ENCODE data around the gene PRKAR1B. TPM values are rescaled to one million over a fixed set of nuclear protein-coding genes. Genes with fewer than 3 reads are reported as not detected.

The PRKAR1B gene
- total RNA-seq, 1 experiment from 2014 or later, result 51.7 TPM

GRCh38 chr7:673681-674453, 53.2 kb downstream of the PRKAR1B start:
- no peaks in the 10 kb centered on the region for H3K27me3 ChIP-seq (ENCODE audit: insufficient read depth, low read depth)
- intact Hi-C loops (cut with micrococcal nuclease; ENCODE audit: unreplicated experiment), result no loop called here
- peak in 1 of 2 experiments; percentile 31 for DNase-seq
- ChIA-PET POLR2A (ENCODE audit: unreplicated experiment) (no interaction called here), CTCF (no interaction called here)
- no peaks in the 10 kb centered on the region for H3K79me2 ChIP-seq (ENCODE audit: low read depth)
- H3K27ac ChIP-seq, result no peak overlapping the region
- no peak overlapping the region for H3K4me2 ChIP-seq
- no peaks in the 10 kb centered on the region for H3K4me1 ChIP-seq (replicated peaks; ENCODE audit: insufficient read depth)
- no peaks in the 10 kb centered on the region for H3K9me3 ChIP-seq (ENCODE audit: insufficient read depth, low read depth)
- no peaks in the 10 kb centered on the region; the same call in 1 of the 2 replicates for H3F3A ChIP-seq (ENCODE audit: insufficient read depth, low read depth)
- H2AFZ ChIP-seq, result no peak overlapping the region
- no peak for TF ChIP-seq EZH2 (IDR thresholded peaks at IDR 0.05; ENCODE audit: low read depth)
- no peak for TF ChIP-seq CTCF (conservative IDR thresholded peaks at IDR 0.05)
- peaks cover 11% of the 10 kb centered on the region; the same call in 1 of the 2 replicates for H4K20me1 ChIP-seq (ENCODE audit: insufficient read depth)
- H3K4me3 ChIP-seq, result no peak overlapping the region
- no peaks in the 10 kb centered on the region for H3K9me2 ChIP-seq (ENCODE audit: insufficient read depth)
- H3K36me3 ChIP-seq (ENCODE audit: low read depth), result peaks cover 4% of the 10 kb centered on the region; the same call in 1 of the 2 replicates
- no TSS peak for BruUV-seq (replicated peaks)

- Histone ChIP-seq H3K27ac (no peak overlapping the region), H3K79me2 (ENCODE audit: low read depth) (no peaks in the 10 kb centered on the region), H3K36me3 (ENCODE audit: low read depth) (peaks cover 4% of the 10 kb centered on the region; the same call in 1 of the 2 replicates), H3K4me3 (no peak overlapping the region), H2AFZ (no peak overlapping the region), H3K9me3 (ENCODE audit: insufficient read depth, low read depth) (no peaks in the 10 kb centered on the region), H3K4me1 (replicated peaks; ENCODE audit: insufficient read depth) (no peaks in the 10 kb centered on the region), H3K9me2 (ENCODE audit: insufficient read depth) (no peaks in the 10 kb centered on the region), H4K20me1 (ENCODE audit: insufficient read depth) (peaks cover 17% of the 10 kb centered on the region; the same call in 1 of the 2 replicates), H3K27me3 (ENCODE audit: insufficient read depth, low read depth) (no peaks in the 10 kb centered on the region), H3F3A (ENCODE audit: insufficient read depth, low read depth) (no peaks in the 10 kb centered on the region; the same call in 1 of the 2 replicates), H3K4me2 (no peak overlapping the region)
- no TSS peak for BruUV-seq (replicated peaks)
- POLR2A ChIA-PET (ENCODE audit: unreplicated experiment), result no interaction called here
- intact Hi-C loops (cut with micrococcal nuclease; ENCODE audit: unreplicated experiment), result no loop called here
- peak in 1 of 2 experiments; percentile 32 for DNase-seq
- CTCF ChIA-PET, result no interaction called here
- TF ChIP-seq EZH2 (IDR thresholded peaks at IDR 0.05; ENCODE audit: low read depth), result no peak
- TF ChIP-seq CTCF (conservative IDR thresholded peaks at IDR 0.05), result no peak
Observed at GRCh38 chr7:672891-673290, 54.2 kb downstream of the PRKAR1B start.

- no TSS peak for BruUV-seq (replicated peaks)
- CTCF ChIA-PET, result no interaction called here
- DNase-seq, result peak in 1 of 2 experiments; percentile 12
- no peaks in the 10 kb centered on the region for H3K9me2 ChIP-seq (ENCODE audit: insufficient read depth)
- H3K27me3 ChIP-seq (ENCODE audit: insufficient read depth, low read depth), result no peaks in the 10 kb centered on the region
- intact Hi-C loops (cut with micrococcal nuclease; ENCODE audit: unreplicated experiment), result no loop called here
- no peak overlapping the region for H3K27ac ChIP-seq
- no peaks in the 10 kb centered on the region for H3K9me3 ChIP-seq (ENCODE audit: insufficient read depth, low read depth)
- peaks cover 19% of the 10 kb centered on the region; the same call in 1 of the 2 replicates for H4K20me1 ChIP-seq (ENCODE audit: insufficient read depth)
- no peaks in the 10 kb centered on the region for H3K4me1 ChIP-seq (replicated peaks; ENCODE audit: insufficient read depth)
- TF ChIP-seq CTCF (conservative IDR thresholded peaks at IDR 0.05) (no peak), EZH2 (IDR thresholded peaks at IDR 0.05; ENCODE audit: low read depth) (no peak)
- no peak overlapping the region for H3K4me3 ChIP-seq
- H3K36me3 ChIP-seq (ENCODE audit: low read depth), result peaks cover 7% of the 10 kb centered on the region; the same call in 1 of the 2 replicates
- POLR2A ChIA-PET (ENCODE audit: unreplicated experiment), result no interaction called here
- H3K4me2 ChIP-seq, result no peak overlapping the region
- H3F3A ChIP-seq (ENCODE audit: insufficient read depth, low read depth), result no peaks in the 10 kb centered on the region; the same call in 1 of the 2 replicates
- no peak overlapping the region for H2AFZ ChIP-seq
- H3K79me2 ChIP-seq (ENCODE audit: low read depth), result no peaks in the 10 kb centered on the region
Observed at GRCh38 chr7:671415-672042, 55.6 kb downstream of the PRKAR1B start.

Measured in PC-9 (cell line).